GM21515 (cell line): ENCODE results near the gene MCOLN1.

Source experiments
- ATAC-seq: cut with Tn5 transposase; IDR thresholded peaks from one replicate; pipeline ENCODE4 v1.9.1; 2021; ENCODE audit not compliant: unreplicated experiment

The MCOLN1 gene

DNA sequence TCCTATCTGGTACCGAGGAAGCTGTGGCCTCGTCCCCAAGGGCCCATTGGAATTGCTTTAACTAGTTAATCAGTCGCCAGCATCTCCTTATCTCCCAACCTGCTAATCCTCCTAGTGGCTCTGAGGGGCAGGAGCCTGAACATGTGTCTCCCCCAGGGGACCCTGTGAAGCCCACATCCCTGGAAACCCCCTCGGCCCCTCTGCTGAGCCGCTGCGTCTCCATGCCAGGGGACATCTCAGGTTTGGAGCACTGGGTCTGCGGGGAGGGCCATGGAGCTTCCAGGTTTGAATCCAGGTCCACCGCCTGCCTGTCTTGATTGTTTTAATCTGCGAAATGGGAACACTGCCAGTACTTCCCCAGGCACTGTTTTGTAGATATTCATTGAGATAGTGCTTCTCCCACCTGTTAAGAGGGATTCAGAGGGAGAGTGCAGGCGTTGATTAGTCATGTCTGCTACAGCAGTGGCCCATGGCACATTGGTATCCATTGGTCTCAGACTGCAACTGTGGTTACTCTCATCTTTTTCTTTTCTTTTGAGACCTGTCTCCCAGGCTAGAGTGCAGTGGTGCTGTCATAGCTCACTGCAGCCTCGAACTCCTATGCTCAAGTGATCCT lies 19.5 kb downstream of the MCOLN1 start:
- no peak for ATAC-seq

DNA sequence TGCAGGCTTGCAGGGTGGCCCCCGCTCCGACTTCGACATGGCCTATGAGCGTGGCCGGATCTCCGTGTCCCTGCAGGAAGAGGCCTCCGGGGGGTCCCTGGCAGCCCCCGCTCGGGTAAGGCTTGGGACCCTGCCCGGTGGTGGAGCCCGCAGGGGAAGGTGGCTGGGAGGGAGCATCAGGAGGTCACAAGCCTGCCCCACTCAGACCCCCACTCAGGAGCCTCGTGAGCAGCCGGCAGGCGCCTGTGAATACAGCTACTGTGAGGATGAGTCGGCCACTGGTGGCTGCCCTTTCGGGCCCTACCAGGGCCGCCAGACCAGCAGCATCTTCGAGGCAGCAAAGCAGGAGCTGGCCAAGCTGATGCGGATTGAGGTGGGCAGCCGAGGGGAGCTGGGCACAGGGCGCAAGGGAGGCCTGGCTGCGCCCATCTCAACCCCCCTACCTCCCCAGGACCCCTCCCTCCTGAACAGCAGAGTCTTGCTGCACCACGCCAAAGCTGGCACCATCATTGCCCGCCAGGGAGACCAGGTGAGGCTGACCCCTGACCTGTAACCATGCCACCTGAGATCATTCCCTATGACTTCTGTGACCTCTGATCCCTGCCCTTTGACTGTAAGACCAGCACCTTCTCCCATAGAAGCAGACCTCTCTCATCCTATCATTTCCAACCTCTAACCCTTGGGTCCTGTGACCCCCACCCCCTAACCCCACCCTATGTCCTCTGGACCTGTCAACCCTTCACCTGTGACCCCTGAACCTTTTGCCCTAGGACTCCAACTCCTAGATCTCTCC lies 20.3 kb downstream of the MCOLN1 start:
- no peak for ATAC-seq

DNA sequence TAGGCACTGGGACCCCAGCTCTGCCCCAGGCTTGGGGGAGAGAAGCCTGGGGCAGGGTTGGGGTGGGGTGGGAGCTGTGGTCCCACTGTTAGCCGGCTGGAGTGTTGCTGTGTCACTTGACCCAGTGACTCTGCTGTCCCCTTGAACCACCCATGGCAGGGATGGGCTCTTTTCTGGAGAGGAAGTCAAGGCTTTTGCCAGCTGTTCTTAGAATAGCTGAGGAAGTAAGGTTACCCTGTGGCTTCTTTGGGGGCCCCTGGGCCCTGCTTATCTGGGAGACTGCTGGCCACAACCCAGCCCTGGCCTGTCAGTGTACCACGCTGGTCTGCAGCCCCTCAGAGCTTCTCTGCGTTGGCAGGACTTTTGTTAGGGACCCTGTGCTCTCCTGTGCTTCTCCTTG lies 22.2 kb downstream of the MCOLN1 start:
- ATAC-seq = no peak

DNA sequence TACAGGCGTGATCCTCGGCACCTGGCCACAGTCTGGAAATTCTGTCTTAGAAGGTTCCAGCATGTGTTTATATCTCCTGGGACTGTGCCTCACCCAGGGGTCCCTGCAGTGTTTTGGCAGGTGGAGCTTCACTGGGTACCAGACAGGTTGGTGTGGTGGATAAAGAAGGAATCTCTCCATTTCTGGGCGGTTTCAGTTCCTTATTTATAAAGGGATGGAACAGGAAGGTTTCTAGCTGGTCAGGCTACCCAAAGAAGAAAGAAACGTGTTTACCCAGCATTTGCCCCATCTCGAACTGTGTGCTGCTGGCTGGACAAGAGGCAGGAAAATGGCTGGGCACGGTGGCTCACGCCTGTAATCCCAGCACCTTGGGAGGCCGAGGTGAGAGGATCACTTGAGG lies 22.9 kb downstream of the MCOLN1 start:
- ATAC-seq = no peak

DNA sequence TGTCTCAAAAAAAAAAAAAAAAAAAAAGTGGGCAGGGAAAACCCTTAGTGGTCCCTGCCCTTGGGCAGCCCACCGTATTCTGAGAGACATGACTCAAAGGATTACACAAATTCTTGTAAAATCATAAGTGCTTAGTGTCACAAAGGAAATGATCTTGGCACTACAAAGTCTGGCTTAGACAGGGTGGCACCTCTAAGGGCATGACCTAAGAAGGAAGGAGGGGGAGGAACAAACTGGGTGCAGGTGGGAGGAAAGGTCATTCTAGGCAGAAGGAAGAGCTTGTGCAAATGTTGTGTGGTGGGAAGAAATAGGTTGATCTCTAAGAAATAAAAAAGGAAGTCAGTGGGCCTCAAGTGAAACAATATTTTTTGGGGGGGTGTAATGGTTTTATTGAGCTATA lies 23.5 kb downstream of the MCOLN1 start:
- no peak for ATAC-seq

DNA sequence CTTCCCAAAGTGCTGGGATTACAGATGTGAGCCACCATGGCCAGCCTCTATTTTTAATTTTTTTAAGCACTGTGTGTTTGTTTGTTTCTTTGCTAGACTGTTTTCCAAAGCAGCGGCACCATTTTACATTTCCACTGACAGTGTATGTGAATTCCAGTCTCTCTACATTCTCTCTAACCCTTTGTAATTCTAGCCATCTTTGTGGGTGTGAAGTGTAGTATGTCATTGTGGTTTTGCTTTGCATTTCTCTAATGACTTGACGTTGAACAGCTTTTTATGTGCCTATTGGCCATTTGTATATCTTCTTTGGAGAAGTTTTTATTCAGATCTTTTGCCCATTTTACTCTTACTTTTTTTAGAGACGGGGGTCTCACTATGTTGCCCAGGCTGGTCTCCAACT lies 24.7 kb downstream of the MCOLN1 start:
- no peak for ATAC-seq

DNA sequence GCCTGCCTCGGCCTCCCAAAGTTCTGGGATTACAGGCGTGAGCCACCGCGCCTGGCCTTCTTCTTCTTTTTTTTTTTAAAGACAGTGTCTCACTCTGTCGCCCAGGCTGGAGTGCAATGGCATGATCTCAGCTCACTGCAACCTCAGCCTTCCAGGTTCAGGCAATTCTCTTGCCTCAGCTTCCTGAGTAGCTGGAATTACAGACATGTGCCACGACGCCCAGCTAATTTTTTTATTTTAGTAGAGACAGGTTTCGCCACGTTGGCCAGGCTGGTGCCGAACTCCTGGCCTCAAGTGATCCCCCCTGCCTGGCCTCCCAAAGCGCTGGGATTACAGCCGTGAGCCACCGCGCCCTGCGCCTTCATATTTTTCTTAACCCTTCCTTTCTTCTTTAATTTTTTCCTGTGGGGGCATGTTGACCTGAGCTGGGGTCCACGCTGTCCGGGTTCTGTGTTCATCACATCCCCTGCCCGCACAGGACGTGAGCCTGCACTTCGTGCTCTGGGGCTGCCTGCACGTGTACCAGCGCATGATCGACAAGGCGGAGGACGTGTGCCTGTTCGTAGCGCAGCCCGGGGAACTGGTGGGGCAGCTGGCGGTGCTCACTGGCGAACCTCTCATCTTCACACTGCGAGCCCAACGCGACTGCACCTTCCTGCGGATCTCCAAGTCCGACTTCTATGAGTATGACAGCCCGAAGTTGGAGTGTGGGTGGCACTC lies 27.2 kb downstream of the MCOLN1 start:
- no peak for ATAC-seq

DNA sequence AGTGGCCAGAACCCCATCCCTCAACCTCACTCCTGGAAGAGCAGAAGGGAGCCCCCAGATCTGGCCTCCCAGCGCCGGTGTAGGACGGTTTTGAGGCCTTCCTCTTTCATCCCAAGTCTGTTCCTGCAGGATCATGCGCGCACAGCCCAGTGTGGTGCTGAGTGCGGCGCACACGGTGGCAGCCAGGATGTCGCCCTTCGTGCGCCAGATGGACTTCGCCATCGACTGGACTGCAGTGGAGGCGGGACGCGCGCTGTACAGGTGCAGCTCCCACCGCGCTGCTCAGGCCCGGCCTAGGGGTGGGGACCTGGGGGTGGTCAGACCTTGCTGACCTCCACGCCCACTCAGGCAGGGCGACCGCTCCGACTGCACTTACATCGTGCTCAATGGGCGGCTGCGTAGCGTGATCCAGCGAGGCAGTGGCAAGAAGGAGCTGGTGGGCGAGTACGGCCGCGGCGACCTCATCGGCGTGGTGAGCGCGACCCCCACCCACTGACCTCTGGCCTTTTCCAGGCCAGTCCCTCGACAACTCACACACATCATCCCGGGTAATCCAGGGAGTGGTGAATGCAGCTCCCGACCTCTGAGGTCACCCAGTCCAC lies 27.8 kb downstream of the MCOLN1 start:
- ATAC-seq = no peak

DNA sequence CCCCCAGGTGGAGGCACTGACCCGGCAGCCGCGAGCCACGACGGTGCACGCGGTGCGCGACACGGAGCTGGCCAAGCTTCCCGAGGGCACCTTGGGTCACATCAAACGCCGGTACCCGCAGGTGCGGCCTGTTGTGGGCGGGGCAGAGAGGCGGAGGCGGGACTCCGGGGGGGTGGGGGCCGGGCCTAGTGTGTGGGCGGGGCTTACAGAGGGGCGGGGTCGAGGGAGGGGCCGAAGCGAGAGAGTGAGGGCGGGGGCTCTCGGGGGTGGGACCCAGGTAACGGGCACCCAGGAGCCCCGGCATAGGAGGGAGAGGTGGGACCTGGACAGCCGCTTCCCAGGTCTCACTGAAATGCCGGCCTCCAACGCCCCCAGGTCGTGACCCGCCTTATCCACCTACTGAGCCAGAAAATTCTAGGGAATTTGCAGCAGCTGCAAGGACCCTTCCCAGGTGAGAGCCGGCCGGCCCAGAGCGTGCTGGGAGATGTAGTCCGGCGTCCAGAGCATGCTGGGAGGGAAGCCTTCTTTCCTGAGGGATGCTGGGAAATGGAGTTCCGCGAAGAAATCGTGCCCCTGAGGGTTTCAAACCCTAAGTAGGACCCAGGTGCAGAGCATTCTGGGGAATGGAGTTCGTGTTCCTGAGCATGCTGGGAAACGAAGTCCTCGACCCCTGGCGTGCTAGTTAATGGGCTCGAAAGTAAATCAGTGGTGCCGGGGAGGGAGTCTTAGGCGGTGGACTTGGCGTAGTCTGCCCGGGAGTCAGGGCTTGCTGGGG lies 28.8 kb downstream of the MCOLN1 start:
- no peak for ATAC-seq

DNA sequence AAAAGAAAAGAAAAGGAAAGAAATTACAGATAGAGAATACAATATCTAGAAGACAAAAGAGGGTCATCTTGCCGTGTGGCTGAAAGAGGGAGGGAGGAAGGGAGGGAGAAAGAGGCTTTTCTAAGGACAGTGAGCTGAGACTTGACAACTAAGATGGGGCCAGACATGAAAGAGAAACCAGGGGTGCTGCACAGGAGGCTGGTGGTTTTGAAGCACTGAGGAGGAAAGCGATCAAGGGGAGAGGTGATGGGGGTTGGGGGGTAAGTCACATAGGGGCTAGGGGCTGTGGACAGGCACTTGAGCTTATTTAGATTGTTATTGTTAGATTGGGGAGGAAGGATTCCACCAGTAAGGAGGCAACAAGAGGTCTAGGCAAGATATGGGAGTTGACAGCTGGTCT lies 30.4 kb downstream of the MCOLN1 start:
- ATAC-seq = no peak

DNA sequence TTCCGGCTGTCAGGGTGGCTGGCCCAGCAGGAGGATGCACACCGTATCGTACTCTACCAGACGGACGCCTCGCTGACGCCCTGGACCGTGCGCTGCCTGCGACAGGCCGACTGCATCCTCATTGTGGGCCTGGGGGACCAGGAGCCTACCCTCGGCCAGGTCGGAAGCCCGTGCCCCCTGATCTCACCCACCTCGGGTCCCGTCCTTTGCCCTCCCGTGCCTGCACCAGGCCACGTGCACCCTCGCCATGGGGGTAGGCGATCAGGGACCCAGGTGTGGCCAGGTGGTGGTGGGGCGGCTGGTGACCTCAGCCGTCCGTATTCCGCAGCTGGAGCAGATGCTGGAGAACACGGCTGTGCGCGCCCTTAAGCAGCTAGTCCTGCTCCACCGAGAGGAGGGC lies 32.1 kb downstream of the MCOLN1 start:
- no peak for ATAC-seq

DNA sequence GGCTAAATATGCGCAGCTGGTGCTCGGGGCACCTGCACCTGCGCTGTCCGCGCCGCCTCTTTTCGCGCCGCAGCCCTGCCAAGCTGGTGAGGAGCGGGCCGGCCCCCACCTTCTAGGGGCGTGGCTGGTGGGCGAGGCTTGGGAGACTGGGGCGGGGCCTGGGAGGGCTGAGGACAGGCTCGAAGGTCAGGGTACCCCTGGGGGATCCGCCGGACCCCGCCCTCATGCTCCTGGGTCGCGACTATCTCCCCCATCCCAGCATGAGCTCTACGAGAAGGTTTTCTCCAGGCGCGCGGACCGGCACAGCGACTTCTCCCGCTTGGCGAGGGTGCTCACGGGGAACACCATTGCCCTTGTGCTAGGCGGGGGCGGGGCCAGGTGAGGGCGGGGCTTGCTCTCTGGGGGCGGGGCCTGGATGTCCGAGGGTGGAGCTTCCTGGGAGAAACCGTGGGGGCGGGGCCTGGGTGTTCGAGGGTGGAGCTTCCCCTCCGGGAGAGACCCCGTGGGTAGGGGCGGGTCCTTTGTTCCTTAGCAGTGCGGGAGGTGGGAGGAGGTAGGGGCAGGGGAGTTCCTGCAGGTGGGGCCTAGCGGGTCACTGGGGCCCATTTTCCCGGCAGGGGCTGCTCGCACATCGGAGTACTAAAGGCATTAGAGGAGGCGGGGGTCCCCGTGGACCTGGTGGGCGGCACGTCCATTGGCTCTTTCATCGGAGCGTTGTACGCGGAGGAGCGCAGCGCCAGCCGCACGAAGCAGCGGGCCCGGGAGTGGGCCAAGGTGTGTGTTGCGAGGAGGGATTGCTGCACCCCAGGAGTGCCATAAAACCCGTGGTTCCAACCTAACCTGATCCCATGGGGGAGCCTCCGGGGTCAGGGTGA lies 32.8 kb downstream of the MCOLN1 start:
- no peak for ATAC-seq

DNA sequence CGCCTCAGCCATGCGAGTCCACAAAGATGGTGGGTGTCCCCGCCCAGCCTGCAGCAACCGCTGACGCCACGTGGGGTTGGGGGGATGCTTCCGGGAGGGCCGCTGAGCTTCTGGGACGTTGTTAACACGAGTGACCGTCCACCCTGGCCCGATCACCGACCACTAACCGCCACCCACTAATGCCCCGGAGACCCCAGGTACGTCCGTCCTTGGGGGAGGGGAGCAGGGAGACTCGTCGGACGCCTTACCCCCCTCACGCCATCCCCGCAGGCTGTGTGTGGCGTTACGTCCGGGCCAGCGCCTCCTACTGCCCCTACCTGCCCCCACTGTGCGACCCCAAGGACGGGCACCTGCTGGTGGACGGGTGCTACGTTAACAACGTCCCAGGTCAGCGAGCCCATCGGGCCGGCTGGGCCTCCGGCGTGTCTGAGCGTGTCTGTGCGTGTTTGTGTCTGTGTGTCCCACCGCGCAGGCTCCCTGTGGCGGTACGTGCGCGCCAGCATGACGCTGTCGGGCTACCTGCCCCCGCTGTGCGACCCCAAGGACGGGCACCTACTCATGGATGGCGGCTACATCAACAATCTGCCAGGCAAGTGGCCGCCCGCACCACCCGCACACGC lies 34.4 kb downstream of the MCOLN1 start:
- ATAC-seq = no peak

DNA sequence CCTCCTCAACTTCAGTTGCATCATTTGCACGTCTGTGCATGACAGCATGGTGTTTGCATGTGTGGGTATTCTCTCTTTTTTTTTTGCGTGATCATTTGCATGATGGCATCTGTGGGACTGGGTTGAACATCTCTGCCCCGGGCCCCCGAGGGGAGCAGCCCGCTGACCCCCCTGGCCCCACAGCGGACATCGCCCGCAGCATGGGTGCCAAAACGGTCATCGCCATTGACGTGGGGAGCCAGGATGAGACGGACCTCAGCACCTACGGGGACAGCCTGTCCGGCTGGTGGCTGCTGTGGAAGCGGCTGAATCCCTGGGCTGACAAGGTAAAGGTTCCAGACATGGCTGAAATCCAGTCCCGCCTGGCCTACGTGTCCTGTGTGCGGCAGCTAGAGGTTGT lies 36.2 kb downstream of the MCOLN1 start:
- ATAC-seq = no peak

DNA sequence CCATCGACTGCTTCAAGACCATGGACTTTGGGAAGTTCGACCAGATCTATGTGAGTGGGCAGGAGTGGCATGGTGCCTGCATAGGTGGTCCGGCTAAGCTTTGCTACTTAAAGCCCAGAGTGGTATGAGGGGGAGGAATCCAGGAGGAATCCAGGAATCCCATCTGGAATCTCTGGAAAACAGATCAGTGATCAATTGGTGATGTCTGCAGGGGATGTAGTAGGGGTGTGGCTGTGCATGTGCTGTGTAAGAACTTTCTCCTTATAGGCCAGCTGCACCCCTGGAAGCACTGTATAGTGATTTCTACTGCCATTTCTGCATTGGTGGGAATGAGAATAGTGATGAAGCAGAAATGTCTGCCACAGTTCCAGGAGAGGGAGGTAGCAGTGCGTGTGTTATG lies 36.7 kb downstream of the MCOLN1 start:
- ATAC-seq = no peak

DNA sequence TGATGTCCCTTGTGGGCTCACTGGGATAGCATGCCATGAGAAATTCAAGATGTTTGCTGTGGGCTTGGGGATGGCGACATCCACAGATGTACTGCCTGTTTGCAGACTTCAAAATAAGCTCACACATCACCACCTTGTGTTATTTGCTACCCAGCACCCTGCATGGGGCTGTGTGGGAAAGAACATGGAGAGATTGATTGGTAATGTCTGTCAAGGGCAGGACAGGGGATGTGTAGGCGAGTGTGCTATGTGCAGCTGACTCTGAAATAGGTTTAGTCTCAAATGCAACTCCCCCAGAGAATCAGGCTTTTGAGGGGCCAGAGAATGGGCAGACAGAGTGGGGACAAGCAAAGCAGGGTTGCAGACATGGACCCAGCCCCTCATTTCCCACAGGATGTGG lies 37.8 kb downstream of the MCOLN1 start:
- no peak for ATAC-seq

DNA sequence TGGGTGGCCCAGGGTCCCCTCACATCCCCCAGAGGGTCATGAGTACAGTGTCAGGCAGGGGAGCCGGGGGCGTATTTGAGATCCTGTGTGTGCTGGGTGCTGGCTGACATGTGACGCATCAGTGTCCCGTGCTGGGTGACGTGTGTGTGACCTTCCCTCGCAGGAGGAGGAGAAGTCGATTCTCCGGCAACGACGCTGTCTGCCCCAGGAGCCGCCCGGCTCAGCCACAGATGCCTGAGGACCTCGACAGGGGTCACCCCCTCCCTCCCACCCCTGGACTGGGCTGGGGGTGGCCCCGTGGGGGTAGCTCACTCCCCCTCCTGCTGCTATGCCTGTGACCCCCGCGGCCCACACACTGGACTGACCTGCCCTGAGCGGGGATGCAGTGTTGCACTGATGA lies 38.9 kb downstream of the MCOLN1 start:
- no peak for ATAC-seq

DNA sequence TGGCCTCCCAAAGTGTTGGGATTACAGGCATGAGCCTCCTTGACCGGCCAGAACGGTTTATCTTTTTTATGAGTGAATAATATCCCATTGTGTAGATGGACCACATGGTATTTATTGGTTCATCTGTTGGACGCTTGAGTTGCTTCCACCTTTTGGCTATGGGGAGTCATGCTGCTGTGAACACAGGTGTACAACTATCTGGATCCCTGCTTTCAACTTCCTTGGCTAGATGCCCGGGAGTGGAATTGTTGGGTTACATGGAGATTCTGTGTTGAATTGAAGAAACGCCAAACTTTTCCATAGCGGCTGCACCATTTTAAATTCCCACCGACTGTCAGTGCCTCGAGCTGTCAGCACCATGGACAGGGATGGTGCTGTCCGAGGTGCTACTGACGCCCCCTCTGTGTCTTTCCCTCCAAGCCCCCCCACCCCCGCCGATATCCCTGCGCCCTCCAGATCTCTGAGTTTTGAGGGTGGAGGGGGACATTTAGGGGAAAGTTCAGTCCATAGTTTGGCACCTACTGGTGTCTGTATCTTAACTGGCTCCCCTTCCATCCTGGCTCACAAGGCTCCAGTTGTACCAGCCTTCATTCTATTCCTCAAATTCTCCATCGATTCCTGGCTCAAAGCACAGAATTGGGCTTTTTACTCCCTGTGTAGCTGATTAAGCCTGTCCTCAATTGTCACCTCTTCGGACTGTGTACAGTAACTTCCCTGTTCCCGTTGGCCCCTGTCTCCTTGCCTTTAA lies 40.4 kb downstream of the MCOLN1 start:
- no peak for ATAC-seq

DNA sequence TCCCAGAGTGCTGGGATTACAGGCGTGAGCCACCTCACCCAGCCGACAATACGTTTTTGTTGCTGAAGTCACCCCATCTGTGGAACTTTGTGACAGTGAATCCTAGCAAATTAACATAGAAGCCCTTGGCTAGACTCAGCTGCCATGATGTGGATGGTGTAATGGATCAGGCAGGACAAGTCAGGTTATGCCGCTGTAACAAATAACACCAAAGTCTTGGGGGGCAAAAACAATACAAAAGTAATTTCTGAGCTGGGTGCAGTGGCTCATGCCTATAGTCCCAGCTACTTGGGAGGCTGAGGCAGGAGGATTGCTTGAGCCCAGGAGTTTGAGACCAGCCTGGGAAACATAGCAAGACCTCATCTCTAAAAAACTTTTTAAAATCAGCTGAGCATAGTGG lies 42.4 kb downstream of the MCOLN1 start:
- ATAC-seq = no peak
